ENCODE results near the gene BOLA3. TPM values are rescaled to one million over a fixed set of nuclear protein-coding genes. Genes with fewer than 3 reads are reported as not detected.
"Not testable (repeated sequence)": the region's sequence is repeated elsewhere in the genome, so short reads cannot be mapped to it uniquely, and the experiment has no call there.

The BOLA3 gene
- total RNA-seq, 1 donor from 2014 or later: 15.7 TPM

- peaks cover 33 to 46% (median 40%) of the 10 kb centered on the region in 3 donors for H3K36me3 ChIP-seq (ENCODE audit: control insufficient read depth in 3 of 3, insufficient read depth in 3 of 3, low read length in 3 of 3)
- H3K27ac ChIP-seq (ENCODE audit: low read depth, low read length): no peak overlapping the region
- no peak overlapping the region for H3K9ac ChIP-seq (ENCODE audit: low read depth in 1 of 3, low read length in 3 of 3)
- no peaks in the 10 kb centered on the region for H3K27me3 ChIP-seq (ENCODE audit: control insufficient read depth in 3 of 3, insufficient read depth in 3 of 3, low read length in 3 of 3)
- no peaks in the 10 kb centered on the region for H3K4me1 ChIP-seq (ENCODE audit: control insufficient read depth in 3 of 3, insufficient read depth in 3 of 3, low read length in 3 of 3)
- H3K4me3 ChIP-seq (ENCODE audit: low read length in 3 of 3): no peak overlapping the region
- H3K9me3 ChIP-seq (ENCODE audit: control insufficient read depth in 3 of 3, low read length in 3 of 3): no peaks in the 10 kb centered on the region
Observed at GRCh38 chr2:74096052-74096451, 51.7 kb downstream of the BOLA3 start.

GRCh38 chr2:74095632-74096031 is 52.1 kb downstream of the BOLA3 start:
- H3K27ac ChIP-seq (ENCODE audit: low read depth, low read length): no peak overlapping the region
- no peaks in the 10 kb centered on the region for H3K4me1 ChIP-seq (ENCODE audit: control insufficient read depth in 3 of 3, insufficient read depth in 3 of 3, low read length in 3 of 3)
- no peaks in the 10 kb centered on the region for H3K9me3 ChIP-seq (ENCODE audit: control insufficient read depth in 3 of 3, low read length in 3 of 3)
- peaks cover 35 to 45% (median 36%) of the 10 kb centered on the region in 3 donors for H3K36me3 ChIP-seq (ENCODE audit: control insufficient read depth in 3 of 3, insufficient read depth in 3 of 3, low read length in 3 of 3)
- no peaks in the 10 kb centered on the region for H3K27me3 ChIP-seq (ENCODE audit: control insufficient read depth in 3 of 3, insufficient read depth in 3 of 3, low read length in 3 of 3)
- no peak overlapping the region for H3K4me3 ChIP-seq (ENCODE audit: low read length in 3 of 3)
- no peak overlapping the region for H3K9ac ChIP-seq (ENCODE audit: low read depth in 1 of 3, low read length in 3 of 3)

DNA sequence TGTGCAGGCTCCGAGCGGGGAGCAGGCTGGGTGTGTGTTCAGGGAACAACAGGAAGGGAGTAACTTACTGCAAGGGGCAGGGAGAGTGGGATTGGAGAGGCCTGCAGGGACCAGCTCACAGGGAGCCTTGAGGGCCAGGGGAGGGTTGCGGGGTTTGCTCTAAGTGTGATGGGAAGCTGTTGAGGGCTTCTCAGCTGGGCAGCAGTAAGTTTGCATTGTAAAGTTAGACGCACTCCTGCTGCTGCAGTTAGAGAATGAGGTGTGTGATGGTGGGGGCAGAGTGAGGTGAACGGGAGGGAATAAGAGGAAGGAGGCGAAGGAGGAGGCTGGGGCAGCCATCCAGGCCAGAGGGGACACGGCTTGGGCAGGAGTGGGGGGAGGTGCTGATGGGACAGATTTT is 53.4 kb downstream of the BOLA3 start:
- no peaks in the 10 kb centered on the region for H3K4me1 ChIP-seq (ENCODE audit: control insufficient read depth in 3 of 3, insufficient read depth in 3 of 3, low read length in 3 of 3)
- no peak overlapping the region for H3K4me3 ChIP-seq (ENCODE audit: low read length in 3 of 3)
- peaks cover 27 to 43% (median 34%) of the 10 kb centered on the region in 3 donors for H3K36me3 ChIP-seq (ENCODE audit: control insufficient read depth in 3 of 3, insufficient read depth in 3 of 3, low read length in 3 of 3)
- no peak overlapping the region for H3K9ac ChIP-seq (ENCODE audit: low read depth in 1 of 3, low read length in 3 of 3)
- H3K27me3 ChIP-seq (ENCODE audit: control insufficient read depth in 3 of 3, insufficient read depth in 3 of 3, low read length in 3 of 3): no peaks in the 10 kb centered on the region
- no peaks in the 10 kb centered on the region for H3K9me3 ChIP-seq (ENCODE audit: control insufficient read depth in 3 of 3, low read length in 3 of 3)
- no peak overlapping the region for H3K27ac ChIP-seq (ENCODE audit: low read depth, low read length)

DNA sequence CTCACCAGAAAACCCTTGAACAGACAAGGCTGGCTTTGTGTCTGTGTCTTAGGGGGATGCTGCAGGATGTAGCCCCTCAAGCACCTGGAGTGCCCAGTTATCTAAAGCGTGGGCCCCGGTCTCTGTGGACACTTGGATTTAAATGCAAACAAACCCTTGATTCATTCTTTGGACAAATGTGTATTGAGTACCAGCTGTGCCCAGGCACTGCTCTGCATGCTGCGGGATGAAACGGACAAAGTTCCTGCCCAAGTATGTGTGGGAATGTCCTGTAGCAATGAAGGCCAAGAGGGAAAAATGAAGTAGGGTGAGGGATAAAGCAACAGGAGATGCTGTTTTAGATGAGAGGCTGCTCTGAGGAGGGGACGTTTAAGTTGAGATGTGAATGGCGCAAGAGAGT is 53.9 kb downstream of the BOLA3 start:
- no peak overlapping the region for H3K9ac ChIP-seq (ENCODE audit: low read depth in 1 of 3, low read length in 3 of 3)
- H3K27ac ChIP-seq (ENCODE audit: low read depth, low read length): no peak overlapping the region
- H3K4me3 ChIP-seq (ENCODE audit: low read length in 3 of 3): no peak overlapping the region
- H3K9me3 ChIP-seq (ENCODE audit: control insufficient read depth in 3 of 3, low read length in 3 of 3): no peaks in the 10 kb centered on the region
- H3K27me3 ChIP-seq (ENCODE audit: control insufficient read depth in 3 of 3, insufficient read depth in 3 of 3, low read length in 3 of 3): no peaks in the 10 kb centered on the region
- no peaks in the 10 kb centered on the region for H3K4me1 ChIP-seq (ENCODE audit: control insufficient read depth in 3 of 3, insufficient read depth in 3 of 3, low read length in 3 of 3)
- peaks cover 24 to 39% (median 32%) of the 10 kb centered on the region in 3 donors for H3K36me3 ChIP-seq (ENCODE audit: control insufficient read depth in 3 of 3, insufficient read depth in 3 of 3, low read length in 3 of 3)

GRCh38 chr2:74093426-74093825 is 54.3 kb downstream of the BOLA3 start:
- Histone ChIP-seq H3K4me3 (ENCODE audit: low read length in 3 of 3) (no peak overlapping the region), H3K36me3 (ENCODE audit: control insufficient read depth in 3 of 3, insufficient read depth in 3 of 3, low read length in 3 of 3) (peaks cover 23 to 39% (median 34%) of the 10 kb centered on the region in 3 donors), H3K27ac (ENCODE audit: low read depth, low read length) (no peak overlapping the region), H3K9ac (ENCODE audit: low read depth in 1 of 3, low read length in 3 of 3) (no peak overlapping the region), H3K27me3 (ENCODE audit: control insufficient read depth in 3 of 3, insufficient read depth in 3 of 3, low read length in 3 of 3) (no peaks in the 10 kb centered on the region), H3K4me1 (ENCODE audit: control insufficient read depth in 3 of 3, insufficient read depth in 3 of 3, low read length in 3 of 3) (no peaks in the 10 kb centered on the region), H3K9me3 (ENCODE audit: control insufficient read depth in 3 of 3, low read length in 3 of 3) (no peaks in the 10 kb centered on the region)

GRCh38 chr2:74092275-74092674 is 55.4 kb downstream of the BOLA3 start:
- H3K9ac ChIP-seq (ENCODE audit: low read depth in 1 of 3, low read length in 3 of 3): no peak overlapping the region
- no peak overlapping the region for H3K4me3 ChIP-seq (ENCODE audit: low read length in 3 of 3)
- no peaks in the 10 kb centered on the region for H3K4me1 ChIP-seq (ENCODE audit: control insufficient read depth in 3 of 3, insufficient read depth in 3 of 3, low read length in 3 of 3)
- H3K27ac ChIP-seq (ENCODE audit: low read depth, low read length): no peak overlapping the region
- no peaks in the 10 kb centered on the region for H3K9me3 ChIP-seq (ENCODE audit: control insufficient read depth in 3 of 3, low read length in 3 of 3)
- no peaks in the 10 kb centered on the region for H3K27me3 ChIP-seq (ENCODE audit: control insufficient read depth in 3 of 3, insufficient read depth in 3 of 3, low read length in 3 of 3)
- H3K36me3 ChIP-seq (ENCODE audit: control insufficient read depth in 3 of 3, insufficient read depth in 3 of 3, low read length in 3 of 3): peaks cover 29 to 43% (median 34%) of the 10 kb centered on the region in 3 donors

DNA sequence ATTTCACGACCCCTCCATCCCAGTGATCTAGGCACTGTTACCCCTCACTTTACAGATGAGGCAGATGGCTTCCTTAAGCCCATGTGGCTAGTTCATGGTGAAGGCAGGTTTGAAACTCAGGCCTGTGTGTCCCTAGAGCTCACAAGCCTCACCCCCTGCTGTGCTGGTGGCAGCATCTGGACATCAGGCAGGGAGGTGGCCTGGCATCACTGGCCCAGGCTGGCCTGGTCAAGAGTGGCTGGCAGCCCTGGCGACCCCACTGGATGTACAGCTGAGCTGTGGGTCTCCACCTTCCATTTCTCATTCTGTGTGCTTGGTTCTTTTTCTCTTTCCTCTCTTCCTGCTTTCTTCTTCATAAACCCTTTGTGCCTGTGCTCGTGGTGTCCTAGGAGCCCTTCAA is 56.3 kb downstream of the BOLA3 start:
- Histone ChIP-seq H3K36me3 (ENCODE audit: control insufficient read depth in 3 of 3, insufficient read depth in 3 of 3, low read length in 3 of 3) (peaks cover 29 to 43% (median 34%) of the 10 kb centered on the region in 3 donors), H3K9me3 (ENCODE audit: control insufficient read depth in 3 of 3, low read length in 3 of 3) (no peaks in the 10 kb centered on the region), H3K27ac (ENCODE audit: low read depth, low read length) (no peak overlapping the region), H3K9ac (ENCODE audit: low read depth in 1 of 3, low read length in 3 of 3) (no peak overlapping the region), H3K4me1 (ENCODE audit: control insufficient read depth in 3 of 3, insufficient read depth in 3 of 3, low read length in 3 of 3) (no peaks in the 10 kb centered on the region), H3K27me3 (ENCODE audit: control insufficient read depth in 3 of 3, insufficient read depth in 3 of 3, low read length in 3 of 3) (no peaks in the 10 kb centered on the region), H3K4me3 (ENCODE audit: low read length in 3 of 3) (no peak overlapping the region)

GRCh38 chr2:74089816-74090745 is 57.6 kb downstream of the BOLA3 start:
- H3K27ac ChIP-seq (ENCODE audit: low read depth, low read length): no peak overlapping the region

DNA sequence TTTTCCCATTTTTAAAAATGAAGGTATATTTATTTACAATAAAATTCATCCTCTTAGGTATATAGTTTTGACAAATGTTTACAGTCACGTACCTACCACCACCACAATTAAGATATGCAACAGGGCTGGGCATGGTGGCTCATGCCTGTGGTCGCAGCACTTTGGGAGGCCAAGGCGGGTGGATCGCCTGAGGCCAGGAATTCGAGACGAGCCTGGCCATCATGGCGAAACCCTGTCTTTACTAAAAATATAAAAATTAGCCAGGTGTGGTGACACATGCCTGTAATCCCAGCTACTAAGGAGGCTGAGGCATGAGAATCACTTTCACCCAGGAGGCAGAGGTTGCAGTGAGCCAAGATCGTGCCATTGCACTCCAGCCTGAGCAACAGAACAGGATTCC is 59.0 kb downstream of the BOLA3 start:
- H3K9me3 ChIP-seq (ENCODE audit: control insufficient read depth in 3 of 3, low read length in 3 of 3); H3K27me3 ChIP-seq (ENCODE audit: control insufficient read depth in 3 of 3, insufficient read depth in 3 of 3, low read length in 3 of 3); H3K4me3 ChIP-seq (ENCODE audit: low read length in 3 of 3); H3K27ac ChIP-seq (ENCODE audit: low read depth, low read length); H3K9ac ChIP-seq (ENCODE audit: low read depth in 1 of 3, low read length in 3 of 3); H3K4me1 ChIP-seq (ENCODE audit: control insufficient read depth in 3 of 3, insufficient read depth in 3 of 3, low read length in 3 of 3): not testable (repeated sequence)
- H3K36me3 ChIP-seq (ENCODE audit: control insufficient read depth in 3 of 3, insufficient read depth in 3 of 3, low read length in 3 of 3): peaks cover 24 to 38% (median 27%) of the 10 kb centered on the region in 3 donors

More at GRCh38 chr2:74089816-74090745, 57.6 kb downstream of the BOLA3 start:
- no peaks in the 10 kb centered on the region for H3K4me1 ChIP-seq (ENCODE audit: control insufficient read depth in 3 of 3, insufficient read depth in 3 of 3, low read length in 3 of 3)
- no peak overlapping the region for H3K9ac ChIP-seq (ENCODE audit: low read depth in 1 of 3, low read length in 3 of 3)
- peaks cover 29 to 43% (median 32%) of the 10 kb centered on the region in 3 donors for H3K36me3 ChIP-seq (ENCODE audit: control insufficient read depth in 3 of 3, insufficient read depth in 3 of 3, low read length in 3 of 3)
- H3K4me3 ChIP-seq (ENCODE audit: low read length in 3 of 3): no peak overlapping the region
- no peaks in the 10 kb centered on the region for H3K27me3 ChIP-seq (ENCODE audit: control insufficient read depth in 3 of 3, insufficient read depth in 3 of 3, low read length in 3 of 3)
- no peaks in the 10 kb centered on the region for H3K9me3 ChIP-seq (ENCODE audit: control insufficient read depth in 3 of 3, low read length in 3 of 3)

- H3K36me3 ChIP-seq (ENCODE audit: control insufficient read depth in 3 of 3, insufficient read depth in 3 of 3, low read length in 3 of 3): peaks cover 17 to 38% (median 23%) of the 10 kb centered on the region in 3 donors
- no peaks in the 10 kb centered on the region for H3K9me3 ChIP-seq (ENCODE audit: control insufficient read depth in 3 of 3, low read length in 3 of 3)
- H3K4me3 ChIP-seq (ENCODE audit: low read length in 3 of 3): no peak overlapping the region
- no peak overlapping the region for H3K9ac ChIP-seq (ENCODE audit: low read depth in 1 of 3, low read length in 3 of 3)
- no peak overlapping the region for H3K27ac ChIP-seq (ENCODE audit: low read depth, low read length)
- H3K27me3 ChIP-seq (ENCODE audit: control insufficient read depth in 3 of 3, insufficient read depth in 3 of 3, low read length in 3 of 3): no peaks in the 10 kb centered on the region
- H3K4me1 ChIP-seq (ENCODE audit: control insufficient read depth in 3 of 3, insufficient read depth in 3 of 3, low read length in 3 of 3): no peaks in the 10 kb centered on the region
Observed at GRCh38 chr2:74087696-74088095, 60.0 kb downstream of the BOLA3 start.

Data from skeletal muscle tissue (tissue), 4 donors.